Measurements from ENCODE around the gene SBNO1.
"Not testable (repeated sequence)": the region's sequence is repeated elsewhere in the genome, so short reads cannot be mapped to it uniquely, and the experiment has no call there.

SBNO1 gene

GRCh38 chr12:123337070-123337469, 27.6 kb downstream of the SBNO1 start:
- no peak for DNase-seq

- DNase-seq = no peak
Measured at GRCh38 chr12:123336530-123336929, 28.1 kb downstream of the SBNO1 start.

DNA sequence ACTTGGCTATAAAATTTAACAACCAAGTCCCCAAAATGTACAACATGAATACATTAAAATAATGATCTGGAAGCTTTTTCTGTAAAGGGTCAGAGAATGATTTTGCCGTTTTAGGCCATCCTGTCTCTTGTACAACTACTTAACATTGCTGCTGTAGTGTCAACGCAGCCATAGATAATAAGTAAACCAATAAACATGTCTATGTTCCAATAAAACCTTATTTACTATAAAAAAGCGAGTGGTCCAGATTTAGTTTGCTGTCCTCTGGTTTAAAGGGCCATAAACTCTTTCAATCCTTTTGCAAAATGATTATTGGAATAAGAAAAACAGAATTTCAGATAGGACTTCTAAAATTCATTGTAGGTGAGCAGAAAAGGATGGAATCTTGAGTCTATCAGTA, 29.2 kb downstream of the SBNO1 start:
- no peak for DNase-seq

DNA sequence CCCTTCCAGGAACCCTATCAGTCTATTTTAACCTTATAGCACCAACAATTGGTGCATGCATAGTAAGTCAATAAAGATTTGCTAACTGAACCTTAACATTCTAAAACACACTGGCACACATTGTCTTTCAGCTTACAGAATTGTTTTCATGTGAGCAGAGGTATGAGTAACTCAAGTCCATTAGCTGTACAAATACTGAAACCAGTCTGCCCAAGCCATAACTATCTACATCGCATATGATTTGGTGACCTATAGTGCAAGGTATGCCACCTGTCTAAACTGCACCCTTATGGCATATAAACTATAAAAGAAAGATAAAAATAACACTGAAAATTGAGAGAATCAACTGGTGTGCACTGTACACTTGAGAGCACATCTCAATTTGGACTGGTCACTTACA, 34.8 kb downstream of the SBNO1 start:
- DNase-seq = no peak

- no peak for DNase-seq
Measured at GRCh38 chr12:123319826-123320225, 44.8 kb downstream of the SBNO1 start.

DNA sequence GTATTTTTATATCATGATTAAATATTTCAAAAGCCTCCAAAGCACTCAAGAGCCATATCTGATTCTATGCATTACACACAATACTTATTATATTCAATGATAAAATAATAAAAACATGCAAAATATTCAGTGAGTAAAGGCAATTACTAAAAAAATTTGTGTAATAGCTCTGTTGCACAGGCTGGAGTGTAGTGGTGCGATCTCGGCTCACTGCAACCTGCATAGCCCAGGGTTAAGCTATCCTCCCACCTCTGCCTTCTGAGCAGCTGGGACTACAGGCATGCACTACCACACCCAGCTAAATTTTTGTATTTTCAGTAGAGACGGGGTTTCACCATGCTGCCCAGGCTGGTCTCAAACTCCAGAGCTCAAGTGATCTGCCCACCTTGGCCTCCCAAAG, 45.4 kb downstream of the SBNO1 start:
- no peak for DNase-seq

- DNase-seq = not testable (repeated sequence)
Measured at GRCh38 chr12:123313046-123313445, 51.6 kb downstream of the SBNO1 start.

DNA sequence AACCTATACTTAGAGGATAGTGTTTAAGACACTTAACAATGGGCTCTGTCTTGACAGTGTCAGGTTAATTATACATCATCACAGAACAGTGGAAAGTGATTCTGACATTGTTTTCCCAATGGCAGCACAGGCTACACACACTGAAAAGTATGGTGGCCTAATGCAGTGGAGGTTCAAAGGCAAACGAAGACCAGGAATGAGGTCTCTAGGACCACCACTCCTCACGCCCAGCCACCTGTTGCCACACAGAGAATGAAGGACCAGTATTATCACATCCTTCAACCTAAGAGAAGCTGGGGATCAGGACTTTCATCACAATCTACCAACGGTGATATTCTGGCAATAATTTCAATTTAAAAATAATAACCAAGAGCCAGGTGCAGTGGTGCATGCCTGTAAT, 58.4 kb downstream of the SBNO1 start:
- DNase-seq = no peak

DNA sequence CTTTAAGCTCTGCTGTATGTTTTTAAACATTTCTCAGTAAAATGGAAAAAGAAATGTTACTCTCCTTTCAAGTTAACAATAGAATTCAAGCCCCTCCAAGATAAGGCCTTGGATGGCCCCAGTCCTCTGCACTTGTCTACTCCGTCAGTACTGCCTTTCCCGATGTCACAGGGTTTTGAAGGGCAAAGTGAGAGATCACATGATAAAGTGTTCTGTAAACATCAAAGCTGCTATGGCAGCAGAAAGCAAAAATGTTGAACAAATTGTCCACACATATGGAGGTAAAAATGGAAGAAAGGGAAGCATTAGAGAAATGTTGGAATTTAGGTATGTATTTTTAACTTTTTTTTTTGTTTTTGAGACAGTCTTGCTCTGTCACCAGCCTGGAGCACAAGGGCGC, 59.5 kb downstream of the SBNO1 start:
- DNase-seq = no peak

DNA sequence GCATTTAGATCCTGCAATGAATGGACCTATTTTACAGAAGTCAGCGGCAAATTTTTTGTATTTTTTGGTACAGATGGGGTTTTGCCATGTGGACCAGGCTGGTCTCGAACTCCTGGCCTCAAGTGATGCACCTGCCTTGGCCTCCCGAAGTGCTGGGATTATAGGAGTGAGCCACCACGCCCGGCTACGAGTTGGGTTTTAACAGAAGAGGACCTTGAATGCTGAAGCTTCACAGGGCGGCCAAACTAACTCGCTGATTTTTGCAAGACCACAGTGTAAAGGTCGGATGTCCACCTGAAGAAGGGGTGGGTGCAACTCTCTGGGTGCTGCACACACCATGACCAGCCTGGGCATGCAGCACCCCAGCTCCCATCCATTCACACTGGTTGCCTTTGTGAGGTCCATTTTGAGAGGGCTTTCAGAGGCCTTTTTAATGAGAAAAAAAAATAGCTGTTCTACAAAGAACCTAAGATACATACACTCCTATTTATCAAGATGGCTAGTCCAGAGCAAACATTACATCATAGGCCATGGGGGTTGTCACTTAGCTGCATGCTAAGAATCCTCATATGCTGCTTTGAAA, 71.4 kb downstream of the SBNO1 start:
- no peak for DNase-seq

GRCh38 chr12:123289911-123290310, 74.7 kb downstream of the SBNO1 start:
- DNase-seq = no peak

GRCh38 chr12:123288751-123289346, 75.8 kb downstream of the SBNO1 start:
- DNase-seq = no peak

DNA sequence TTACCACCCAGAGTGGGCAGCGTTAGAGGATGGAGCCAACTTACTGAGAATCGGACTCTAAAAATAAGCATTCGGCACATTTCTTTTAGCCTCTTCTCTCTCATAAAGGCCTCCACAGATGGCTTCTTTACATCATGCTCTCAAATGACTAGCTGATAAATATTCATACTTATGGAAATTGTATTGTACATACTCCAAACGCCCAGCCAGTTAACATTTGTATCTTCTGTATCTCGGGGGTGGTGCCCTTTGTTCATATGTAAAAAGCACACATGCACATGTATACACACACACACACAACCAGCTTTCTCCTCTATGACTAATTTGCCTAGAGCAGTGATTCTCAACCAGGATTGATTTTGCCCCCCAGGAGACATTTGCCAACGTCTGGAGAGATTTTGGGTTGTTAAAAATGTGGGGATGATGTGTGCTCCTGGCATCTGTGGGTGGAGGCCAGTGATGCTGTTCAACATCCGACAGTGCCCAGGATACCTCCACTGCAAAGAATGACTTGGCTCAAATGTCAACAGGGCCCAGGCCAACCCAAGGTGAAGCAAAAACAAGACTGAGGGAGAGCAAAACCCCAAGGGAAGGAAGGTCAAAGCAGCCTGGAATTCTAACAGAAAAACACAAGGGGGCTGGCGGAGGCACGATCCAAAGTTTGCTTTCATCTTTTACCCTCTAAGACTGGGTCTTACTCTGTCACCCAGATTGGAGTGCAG, 77.8 kb downstream of the SBNO1 start:
- DNase-seq = no peak

DNA sequence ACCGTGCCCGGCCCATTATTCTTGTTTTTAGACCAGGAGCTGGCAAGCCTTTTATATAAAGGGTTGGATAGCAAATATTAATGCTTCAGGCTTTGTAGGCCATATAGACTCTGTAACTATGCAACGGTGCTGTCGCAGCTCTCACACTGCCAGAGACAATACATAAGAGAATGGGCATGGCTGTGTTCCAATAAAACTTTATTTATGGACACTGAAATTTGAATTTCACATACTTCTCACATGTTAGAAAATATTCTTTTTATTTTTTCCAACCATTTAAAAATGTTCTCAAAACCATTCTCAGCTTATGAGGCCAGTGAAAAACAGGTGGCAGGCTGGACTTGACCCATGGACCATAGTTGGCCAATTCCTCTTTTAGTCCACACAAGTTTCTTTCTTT, 80.0 kb downstream of the SBNO1 start:
- DNase-seq = no peak

DNA sequence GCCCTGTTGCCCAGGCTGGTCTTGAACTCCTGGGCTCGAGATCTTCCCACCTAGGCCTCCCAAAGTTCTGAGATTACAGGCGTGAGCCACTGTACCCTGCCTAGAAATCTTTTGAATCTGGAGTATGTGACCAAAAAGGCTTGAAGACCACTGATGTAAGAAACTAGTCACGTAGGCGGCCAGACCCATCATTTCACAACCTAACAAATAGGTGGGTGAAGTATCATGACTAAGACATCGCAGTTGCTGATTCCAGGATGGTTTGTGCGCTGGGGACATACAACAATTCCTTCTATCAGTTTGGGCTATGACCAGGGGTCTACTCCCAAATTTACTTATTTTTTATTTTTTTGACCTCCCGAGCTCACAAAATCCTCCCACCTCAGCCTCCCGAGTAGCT, 81.2 kb downstream of the SBNO1 start:
- no peak for DNase-seq

DNA sequence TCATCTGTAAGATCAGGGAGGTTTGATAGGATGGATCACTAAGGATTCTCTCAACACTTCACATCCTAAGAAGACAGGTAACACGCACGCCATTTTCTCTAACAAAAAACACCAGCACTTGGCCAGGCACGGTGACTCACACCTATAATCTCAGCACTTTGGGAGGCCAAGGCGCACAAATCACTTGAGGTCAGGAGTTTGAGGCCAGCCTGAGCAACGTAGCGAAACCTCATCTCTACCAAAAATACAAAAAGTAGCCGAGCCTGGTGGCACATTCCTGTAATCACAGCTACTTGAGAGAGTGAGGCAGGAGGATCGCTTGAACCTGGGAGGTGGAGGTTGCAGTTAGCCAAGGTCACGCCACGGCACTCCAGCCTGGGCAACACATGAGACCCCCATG, 82.5 kb downstream of the SBNO1 start:
- DNase-seq = no peak

GRCh38 chr12:123280971-123281370, 83.7 kb downstream of the SBNO1 start:
- no peak for DNase-seq

- no peak for DNase-seq
Measured at GRCh38 chr12:123278101-123278627, 86.5 kb downstream of the SBNO1 start.

DNA sequence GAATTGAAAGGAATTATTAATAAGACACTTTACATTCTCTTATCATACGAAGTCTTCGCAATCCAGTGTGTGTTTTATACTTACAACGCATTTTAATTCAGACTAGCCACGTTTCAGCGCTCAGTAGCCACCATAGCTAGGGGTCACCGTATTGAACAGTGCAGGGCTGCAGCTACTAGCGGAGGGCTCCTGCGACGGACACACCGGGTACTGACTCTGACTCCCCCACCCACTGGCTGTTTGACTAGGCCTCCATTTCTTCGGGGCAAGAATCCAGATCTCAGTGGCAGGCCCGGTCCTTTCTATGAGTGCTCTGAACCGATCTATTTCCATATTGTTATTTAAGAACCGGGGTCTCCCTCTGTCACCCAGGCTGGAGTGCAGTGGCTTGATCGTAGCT, 91.5 kb downstream of the SBNO1 start:
- DNase-seq = no peak

DNA sequence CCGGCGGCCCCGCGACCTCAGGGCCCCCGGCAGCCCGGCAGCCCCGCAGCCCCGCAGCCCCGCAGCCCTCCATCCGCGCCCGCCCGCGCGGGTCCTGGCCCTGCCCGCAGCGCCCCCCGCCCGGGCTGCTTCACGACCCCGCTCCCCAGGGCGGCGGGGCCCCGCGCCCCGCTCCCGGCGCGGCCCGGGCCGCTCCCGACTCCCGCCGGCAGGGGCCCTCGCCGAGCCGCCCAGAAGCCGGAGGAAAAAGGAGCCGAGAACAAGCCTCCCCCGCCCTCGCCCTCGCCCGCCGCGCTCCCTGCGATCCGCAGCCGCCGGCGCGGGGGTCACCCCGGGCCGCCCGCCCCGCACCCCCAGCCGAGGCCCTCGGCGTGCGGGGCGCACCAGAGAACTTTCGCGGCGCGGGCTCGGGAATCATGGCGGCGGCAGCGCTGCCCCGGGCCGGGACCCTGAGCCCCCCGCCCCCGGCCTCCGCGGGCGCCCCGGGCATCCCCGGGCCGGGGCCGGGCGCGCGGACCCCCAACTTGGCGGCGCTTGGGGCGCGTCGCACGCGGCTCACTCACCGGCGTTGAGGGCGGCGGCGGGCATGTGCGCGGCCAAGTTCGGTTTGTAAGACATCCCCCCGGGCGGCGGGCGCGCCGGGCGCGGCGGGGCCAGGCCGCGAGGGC, 93.5 kb downstream of the SBNO1 start:
- peak; percentile 70 to 76 for DNase-seq

DNA sequence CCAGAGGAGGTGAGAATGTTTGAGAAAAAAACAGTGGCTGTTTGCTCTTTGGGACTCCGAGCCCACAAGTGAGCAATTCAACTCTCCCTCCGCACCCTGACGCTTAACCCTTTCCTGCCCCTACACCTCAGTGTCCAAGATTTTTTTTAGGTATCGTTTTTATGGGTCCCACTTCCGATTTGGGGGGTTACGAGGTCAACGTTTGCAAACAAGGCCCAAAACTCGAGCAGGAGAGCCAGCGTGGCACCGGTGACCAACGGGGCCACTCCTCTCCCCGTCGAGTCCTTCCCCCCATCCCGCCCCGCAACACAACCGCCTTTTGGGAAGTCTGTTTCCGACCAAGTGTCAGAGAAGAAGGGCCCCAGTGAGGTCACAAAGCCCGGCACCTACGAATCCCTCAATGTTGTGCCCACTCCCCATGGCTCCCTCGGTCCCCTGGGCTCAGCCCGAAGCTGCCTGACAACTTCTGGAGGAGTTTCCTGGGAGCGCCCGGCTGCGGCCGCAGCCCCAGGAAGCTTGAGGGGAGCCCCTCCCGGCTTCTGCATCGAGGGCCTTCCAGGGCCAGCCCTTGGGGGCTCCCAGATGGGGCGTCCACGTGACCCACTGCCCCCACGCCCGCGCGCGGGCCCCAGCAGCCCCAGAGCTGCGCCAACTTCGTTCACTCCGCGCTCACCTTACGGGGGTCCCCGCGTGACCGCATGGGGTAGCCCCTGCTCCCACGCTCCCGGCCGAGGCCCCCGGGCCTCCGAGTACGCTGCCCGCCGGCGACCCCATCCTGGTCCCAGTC, 94.2 kb downstream of the SBNO1 start:
- no peak for DNase-seq

DNA sequence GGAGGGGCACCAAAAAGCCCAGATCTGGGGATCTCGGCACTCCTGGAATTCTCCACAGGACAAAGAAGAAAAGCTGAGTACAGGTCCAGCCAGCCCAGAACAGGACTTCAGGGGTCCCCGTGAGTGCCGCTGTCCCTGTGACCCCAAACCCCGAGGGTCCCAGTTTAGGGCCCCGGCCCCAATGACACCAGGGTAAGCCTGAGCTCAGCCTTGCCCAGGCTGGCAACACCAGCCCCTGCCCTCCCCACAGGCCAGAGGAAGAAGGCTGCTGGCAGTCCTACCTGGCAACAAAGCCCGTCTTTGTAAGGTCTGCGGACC, 94.8 kb downstream of the SBNO1 start:
- DNase-seq = no peak

GRCh38 chr12:123269395-123269892, 95.2 kb downstream of the SBNO1 start:
- DNase-seq = peak; percentile 18 to 49
